BLaER1 (cell line): ENCODE data around the gene SEMA3C.
A peak's percentile ranks its signal among the peaks of the same experiment; 100 is the strongest.

ENCODE experiments used
- H3K27ac ChIP-seq: shearing (Covaris generic); formaldehyde crosslinking; 2 replicates; pipeline ENCODE4 v1.8.1; 2022
- H3K27me3 ChIP-seq: shearing (Covaris generic); formaldehyde crosslinking; 2 replicates; pipeline ENCODE4 v1.8.1; 2022
- H3K36me3 ChIP-seq: shearing (Covaris generic); formaldehyde crosslinking; 2 replicates; pipeline ENCODE4 v1.8.1; 2022
- H3K4me1 ChIP-seq: shearing (Covaris generic); formaldehyde crosslinking; 2 replicates; pipeline ENCODE4 v1.8.1; 2022
- H3K4me2 ChIP-seq: shearing (Covaris generic); formaldehyde crosslinking; 2 replicates; pipeline ENCODE4 v1.8.1; 2022
- H3K4me3 ChIP-seq: shearing (Covaris generic); formaldehyde crosslinking; 2 replicates; pipeline ENCODE4 v1.8.1; 2022
- H3K9ac ChIP-seq: shearing (Covaris generic); formaldehyde crosslinking; 2 replicates; pipeline ENCODE4 v1.8.1; 2022
- H3K9me3 ChIP-seq: shearing (Covaris generic); formaldehyde crosslinking; 2 replicates; pipeline ENCODE4 v1.8.1; 2022
- H4K20me1 ChIP-seq: shearing (Covaris generic); formaldehyde crosslinking; 2 replicates; pipeline ENCODE4 v1.8.1; 2022
- Cebpa-rat ChIP-seq: shearing (Covaris generic); IDR thresholded peaks from 2 replicates; pipeline ENCODE4 v1.8.1; 2022

The SEMA3C gene

GRCh38 chr7:80946858-80947257 is 28.0 kb upstream of the SEMA3C start:
- Histone ChIP-seq H3K9me3 (no peaks in the 10 kb centered on the region), H3K9ac (no peak overlapping the region), H3K4me3 (no peak overlapping the region), H3K27me3 (no peaks in the 10 kb centered on the region), H3K4me1 (peaks cover 7% of the 10 kb centered on the region), H3K36me3 (no peaks in the 10 kb centered on the region), H3K27ac (no peak overlapping the region), H4K20me1 (no peaks in the 10 kb centered on the region), H3K4me2 (no peak overlapping the region)
- TF ChIP-seq Cebpa-rat: no peak

DNA sequence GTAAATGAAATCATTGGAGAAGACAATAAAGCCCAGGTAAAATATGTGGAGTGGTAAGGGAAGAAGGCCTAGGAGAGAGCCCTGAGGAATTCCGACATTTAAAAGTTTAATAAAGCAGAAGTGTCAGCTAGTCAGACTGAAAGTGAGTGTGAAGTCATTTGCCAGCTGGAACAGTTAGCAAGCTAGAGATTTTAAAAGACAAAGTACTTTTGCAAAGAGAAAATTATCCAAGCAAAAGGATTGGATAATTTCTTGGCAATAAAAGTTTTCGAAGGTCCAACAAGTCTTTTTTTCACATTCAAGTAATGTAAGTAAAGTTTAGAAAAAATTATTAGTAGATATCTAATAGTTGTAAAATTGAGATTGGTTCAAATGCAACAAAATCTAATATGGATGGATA is 27.1 kb upstream of the SEMA3C start:
- Histone ChIP-seq H3K27ac (no peak overlapping the region), H3K27me3 (no peaks in the 10 kb centered on the region), H3K36me3 (no peaks in the 10 kb centered on the region), H3K9me3 (no peaks in the 10 kb centered on the region), H3K4me3 (no peak overlapping the region), H3K9ac (no peak overlapping the region), H3K4me1 (peaks cover 7% of the 10 kb centered on the region), H4K20me1 (no peaks in the 10 kb centered on the region), H3K4me2 (no peak overlapping the region)
- no peak for TF ChIP-seq Cebpa-rat

- Histone ChIP-seq H3K4me1 (peaks cover 7% of the 10 kb centered on the region), H3K4me3 (no peak overlapping the region), H3K36me3 (no peaks in the 10 kb centered on the region), H3K9ac (no peak overlapping the region), H3K4me2 (no peak overlapping the region), H3K27me3 (no peaks in the 10 kb centered on the region), H4K20me1 (no peaks in the 10 kb centered on the region), H3K9me3 (no peaks in the 10 kb centered on the region), H3K27ac (no peak overlapping the region)
- no peak for TF ChIP-seq Cebpa-rat
These were observed 24.5 kb upstream of the SEMA3C start for GRCh38 chr7:80943342-80943741.

GRCh38 chr7:80942261-80943041 is 23.6 kb upstream of the SEMA3C start:
- H3K36me3 ChIP-seq: no peaks in the 10 kb centered on the region
- no peaks in the 10 kb centered on the region for H3K9me3 ChIP-seq
- no peak overlapping the region for H3K9ac ChIP-seq
- H3K4me1 ChIP-seq: peaks cover 7% of the 10 kb centered on the region
- H3K27ac ChIP-seq: no peak overlapping the region
- no peak for TF ChIP-seq Cebpa-rat
- no peaks in the 10 kb centered on the region for H4K20me1 ChIP-seq
- 0 out of 2 replicates have a peak overlapping the region, but pooled peaks have one; percentile 13 for H3K4me2 ChIP-seq
- H3K27me3 ChIP-seq: no peaks in the 10 kb centered on the region
- no peak overlapping the region for H3K4me3 ChIP-seq

DNA sequence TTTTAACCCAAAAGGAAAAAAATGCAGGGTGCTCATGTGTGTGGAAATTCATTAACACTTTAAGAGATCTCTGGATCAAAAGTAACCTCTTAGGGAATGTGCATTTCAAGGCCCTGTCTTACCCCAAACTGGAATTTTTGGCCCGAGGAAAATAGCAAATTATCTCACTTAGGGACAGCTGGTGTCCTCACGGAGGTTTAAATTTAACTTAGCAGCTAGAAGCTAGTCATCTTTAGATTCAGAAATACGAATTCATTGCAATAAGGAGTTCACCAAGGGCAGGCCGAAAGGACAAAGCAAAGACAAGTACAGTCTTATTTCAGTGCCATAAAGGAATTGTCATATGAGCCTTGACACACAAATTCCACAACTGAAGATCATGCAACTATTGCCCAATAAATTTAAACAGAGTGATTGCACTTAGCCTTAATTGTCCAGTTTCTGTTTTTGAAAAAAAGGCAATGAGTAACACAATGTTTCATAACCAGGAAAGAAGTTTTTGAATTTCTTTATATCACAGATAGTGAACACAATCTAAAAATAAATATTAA is 22.4 kb upstream of the SEMA3C start:
- H3K27me3 ChIP-seq: no peaks in the 10 kb centered on the region
- no peak overlapping the region for H3K27ac ChIP-seq
- H3K36me3 ChIP-seq: no peaks in the 10 kb centered on the region
- no peak for TF ChIP-seq Cebpa-rat
- no peak overlapping the region for H3K4me3 ChIP-seq
- no peaks in the 10 kb centered on the region for H4K20me1 ChIP-seq
- H3K9ac ChIP-seq: no peak overlapping the region
- no peak overlapping the region for H3K4me2 ChIP-seq
- no peaks in the 10 kb centered on the region for H3K9me3 ChIP-seq
- H3K4me1 ChIP-seq: peaks cover 7% of the 10 kb centered on the region

DNA sequence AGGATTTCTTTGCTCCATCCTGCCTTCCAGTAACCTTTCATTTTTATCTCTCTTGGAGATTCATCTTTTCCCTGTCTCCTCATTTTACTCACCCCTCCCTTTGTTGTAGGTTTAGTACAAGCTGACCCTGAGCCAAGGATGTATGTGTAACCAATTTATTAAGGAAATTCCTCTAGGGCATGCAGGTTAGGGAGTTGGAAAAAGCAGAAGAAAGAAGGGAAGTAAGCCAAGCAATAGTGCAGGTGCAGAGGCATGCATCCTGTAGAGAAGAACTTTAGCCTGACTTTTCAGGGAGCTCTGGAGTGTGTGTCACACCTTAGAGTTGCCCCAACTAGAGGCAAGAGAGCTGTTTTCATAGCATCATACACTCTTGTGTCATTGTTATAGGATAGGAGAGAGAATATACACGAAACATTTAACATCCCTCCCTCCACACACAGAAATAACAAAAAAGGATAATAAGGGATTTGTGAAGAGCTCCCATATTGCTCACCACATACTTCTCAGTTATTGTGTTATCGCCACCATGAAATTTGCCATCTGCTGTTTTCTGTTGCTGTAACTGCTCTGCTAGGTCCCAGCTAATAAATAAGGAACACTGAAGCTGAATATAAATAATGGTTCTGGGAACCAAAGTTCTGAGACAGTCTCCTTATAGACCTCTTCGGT is 21.8 kb upstream of the SEMA3C start:
- Histone ChIP-seq H3K9me3 (no peaks in the 10 kb centered on the region), H4K20me1 (no peaks in the 10 kb centered on the region), H3K27ac (no peak overlapping the region), H3K4me1 (peaks cover 7% of the 10 kb centered on the region), H3K4me3 (no peak overlapping the region), H3K4me2 (no peak overlapping the region), H3K27me3 (no peaks in the 10 kb centered on the region), H3K9ac (no peak overlapping the region), H3K36me3 (no peaks in the 10 kb centered on the region)
- no peak for TF ChIP-seq Cebpa-rat

DNA sequence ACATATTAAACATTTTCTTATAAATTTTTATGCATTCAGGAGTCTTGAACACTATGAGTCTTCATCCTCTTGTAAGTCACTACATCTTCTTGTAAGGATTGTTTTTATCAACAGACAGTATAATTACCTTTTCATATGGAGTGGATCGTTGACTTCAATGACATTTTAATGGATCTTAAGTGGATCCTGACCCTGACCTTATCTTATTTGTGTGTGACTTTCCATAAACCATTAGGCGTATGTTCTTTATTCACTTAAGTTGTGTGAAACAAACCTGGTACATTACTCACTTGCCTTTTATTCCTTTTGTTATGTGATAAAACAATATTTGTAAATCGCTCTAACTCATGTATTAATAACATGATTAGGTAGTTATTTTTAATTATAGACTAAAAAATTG is 18.5 kb upstream of the SEMA3C start:
- no peaks in the 10 kb centered on the region for H4K20me1 ChIP-seq

GRCh38 chr7:80935991-80936780 is 17.3 kb upstream of the SEMA3C start:
- Histone ChIP-seq H3K27ac (no peak overlapping the region), H4K20me1 (no peaks in the 10 kb centered on the region), H3K9me3 (no peaks in the 10 kb centered on the region), H3K4me1 (no peaks in the 10 kb centered on the region), H3K27me3 (no peaks in the 10 kb centered on the region), H3K9ac (no peak overlapping the region), H3K4me2 (no peak overlapping the region), H3K36me3 (no peaks in the 10 kb centered on the region), H3K4me3 (no peak overlapping the region)
- TF ChIP-seq Cebpa-rat: no peak

More for the DNA sequence above, 18.5 kb upstream of the SEMA3C start:
- TF ChIP-seq Cebpa-rat: no peak
- Histone ChIP-seq H3K36me3 (no peaks in the 10 kb centered on the region), H3K27ac (no peak overlapping the region), H3K9me3 (no peaks in the 10 kb centered on the region), H3K9ac (no peak overlapping the region), H3K4me2 (no peak overlapping the region), H3K27me3 (no peaks in the 10 kb centered on the region), H3K4me3 (no peak overlapping the region), H3K4me1 (peaks cover 5% of the 10 kb centered on the region)

DNA sequence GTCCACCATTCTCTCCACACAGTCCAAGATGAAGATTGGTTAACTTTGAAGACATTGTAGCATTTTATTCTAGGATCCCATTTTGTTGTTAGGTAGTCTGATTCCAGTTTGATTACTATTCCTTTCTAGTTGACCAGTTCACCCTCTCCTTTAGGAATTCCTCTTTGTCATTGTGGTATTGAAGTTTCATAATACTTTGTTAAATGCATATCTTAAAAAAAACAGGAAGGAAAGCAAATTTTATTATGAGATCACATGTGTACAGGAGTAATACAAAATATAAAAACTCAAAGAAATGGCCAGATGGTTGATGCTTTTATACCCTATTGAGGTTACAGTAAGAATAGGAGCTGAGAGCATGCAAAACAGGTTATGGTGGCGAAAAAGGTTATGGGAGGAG is 15.5 kb upstream of the SEMA3C start:
- no peak overlapping the region for H3K4me2 ChIP-seq
- H3K9me3 ChIP-seq: no peaks in the 10 kb centered on the region
- no peak overlapping the region for H3K4me3 ChIP-seq
- no peaks in the 10 kb centered on the region for H4K20me1 ChIP-seq
- no peaks in the 10 kb centered on the region for H3K4me1 ChIP-seq
- no peak overlapping the region for H3K9ac ChIP-seq
- TF ChIP-seq Cebpa-rat: no peak
- no peaks in the 10 kb centered on the region for H3K27me3 ChIP-seq
- H3K36me3 ChIP-seq: no peaks in the 10 kb centered on the region
- H3K27ac ChIP-seq: no peak overlapping the region
